Transverse colon (tissue), 3 donors: Measurements from ENCODE around the gene SLC22A1.

Experiments used
- EP300 ChIP-seq: sonication (generic); formaldehyde crosslinking; IDR thresholded peaks from one replicate; pipeline ENCODE4 v1.6.1; 2017; ENCODE audit warnings: antibody characterized with exemption, low read depth
- POLR2A ChIP-seq: fragments of 450-650 bp; IDR thresholded peaks from one replicate; pipeline ENCODE4 v1.6.1; 2016; ENCODE audit warnings: antibody characterized with exemption, mild to moderate bottlenecking, moderate library complexity
- TF ChIP-seq, protein P1 (sequence below), 5 experiments: fragments of 200-600 bp in 3 of 5; fragments of 450-650 bp in 2 of 5; sonication (generic) in 3 of 5; IDR thresholded peaks; 1 replicate in 2 of 5; 2 replicates in 3 of 5; pipeline ENCODE4 v1.5.1; 2016 to 2017; ENCODE audit warnings: antibody characterized with exemption in 5 of 5, inconsistent platforms in 3 of 5, mild to moderate bottlenecking in 2 of 5, moderate library complexity in 1 of 5

DNA sequence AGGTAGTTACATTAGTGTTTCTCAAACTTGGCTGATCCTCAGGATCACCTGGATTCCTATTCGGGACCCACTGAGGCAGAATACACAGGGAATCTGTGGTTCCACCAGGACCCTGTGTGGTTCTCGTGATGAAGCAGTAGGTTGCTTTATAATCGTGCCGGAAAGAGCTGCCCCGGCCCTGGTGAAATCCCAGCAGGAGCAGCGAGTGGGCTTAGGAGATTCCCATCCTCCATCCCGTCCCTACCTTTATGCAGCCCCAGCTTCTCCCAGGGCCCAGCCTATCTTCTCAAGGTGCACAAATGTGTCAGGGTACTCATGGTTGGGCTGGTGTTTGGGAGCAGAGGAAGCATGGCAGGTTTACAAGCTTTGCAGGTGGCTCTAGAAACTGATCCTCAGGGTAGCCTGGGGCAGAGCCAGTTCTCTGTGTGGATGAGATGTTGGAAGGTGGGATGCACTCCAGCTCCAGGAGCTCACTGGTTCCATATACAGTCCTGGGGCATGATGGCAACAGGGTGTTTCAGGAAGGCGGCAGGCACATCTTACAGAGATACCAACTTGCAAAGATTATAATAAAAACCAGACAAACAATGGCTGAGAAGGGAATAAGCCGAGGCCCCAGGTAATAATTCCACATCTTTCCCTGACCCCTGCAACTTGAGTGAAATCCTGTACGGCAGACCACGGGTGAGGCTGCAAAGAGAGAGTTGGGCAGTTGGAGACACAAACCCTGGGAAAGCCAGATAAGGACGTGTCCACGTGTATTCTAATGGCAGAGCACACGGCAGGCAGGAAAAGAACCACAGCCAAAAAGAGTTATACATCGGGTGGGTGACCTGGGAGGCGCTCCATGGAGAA lies 5.9 kb downstream of the SLC22A1 start:
- TF ChIP-seq, protein P1, sequence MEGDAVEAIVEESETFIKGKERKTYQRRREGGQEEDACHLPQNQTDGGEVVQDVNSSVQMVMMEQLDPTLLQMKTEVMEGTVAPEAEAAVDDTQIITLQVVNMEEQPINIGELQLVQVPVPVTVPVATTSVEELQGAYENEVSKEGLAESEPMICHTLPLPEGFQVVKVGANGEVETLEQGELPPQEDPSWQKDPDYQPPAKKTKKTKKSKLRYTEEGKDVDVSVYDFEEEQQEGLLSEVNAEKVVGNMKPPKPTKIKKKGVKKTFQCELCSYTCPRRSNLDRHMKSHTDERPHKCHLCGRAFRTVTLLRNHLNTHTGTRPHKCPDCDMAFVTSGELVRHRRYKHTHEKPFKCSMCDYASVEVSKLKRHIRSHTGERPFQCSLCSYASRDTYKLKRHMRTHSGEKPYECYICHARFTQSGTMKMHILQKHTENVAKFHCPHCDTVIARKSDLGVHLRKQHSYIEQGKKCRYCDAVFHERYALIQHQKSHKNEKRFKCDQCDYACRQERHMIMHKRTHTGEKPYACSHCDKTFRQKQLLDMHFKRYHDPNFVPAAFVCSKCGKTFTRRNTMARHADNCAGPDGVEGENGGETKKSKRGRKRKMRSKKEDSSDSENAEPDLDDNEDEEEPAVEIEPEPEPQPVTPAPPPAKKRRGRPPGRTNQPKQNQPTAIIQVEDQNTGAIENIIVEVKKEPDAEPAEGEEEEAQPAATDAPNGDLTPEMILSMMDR (IDR thresholded peaks at IDR 0.05) = no peak
- TF ChIP-seq POLR2A (no peak), EP300 (no peak)
